Coronary artery (tissue), 2 donors: Measurements from ENCODE around the gene SEMA5A.

Source experiments
- DNase-seq: peaks from one replicate; pipeline ENCODE4 v3.0.0-alpha.2; 2017; ENCODE audit warnings: low spot score
- H3K27ac ChIP-seq, 2 donors: fragments of 200-600 bp; sonication (generic); one replicate each; pipeline ENCODE4 v1.5.1; 2016 to 2019
- H3K4me3 ChIP-seq: fragments of 200-600 bp; sonication (generic); 2 replicates; pipeline ENCODE4 v1.5.1; 2016; ENCODE audit warnings: mild to moderate bottlenecking, moderate library complexity
- CTCF ChIP-seq: fragments of 200-600 bp; sonication (generic); IDR thresholded peaks from one replicate; pipeline ENCODE4 v1.5.1; 2019; ENCODE audit warnings: antibody characterized with exemption

The SEMA5A gene

GRCh38 chr5:9496801-9497200 lies 49.1 kb downstream of the SEMA5A start:
- no peak for TF ChIP-seq CTCF
- DNase-seq: no peak

GRCh38 chr5:9495121-9495520 lies 50.8 kb downstream of the SEMA5A start:
- TF ChIP-seq CTCF: no peak
- no peak overlapping the region for H3K4me3 ChIP-seq
- no peak overlapping the region for H3K27ac ChIP-seq
- DNase-seq: no peak

More at GRCh38 chr5:9496801-9497200, 49.1 kb downstream of the SEMA5A start:
- no peak overlapping the region for H3K27ac ChIP-seq
- no peak overlapping the region for H3K4me3 ChIP-seq

- H3K27ac ChIP-seq: no peak overlapping the region
- no peak for DNase-seq
- no peak overlapping the region for H3K4me3 ChIP-seq
- TF ChIP-seq CTCF: no peak
Measured at GRCh38 chr5:9494301-9494700, 51.6 kb downstream of the SEMA5A start.

- Histone ChIP-seq H3K4me3 (no peak overlapping the region), H3K27ac (no peak overlapping the region)
- no peak for DNase-seq
- TF ChIP-seq CTCF: no peak
Measured at GRCh38 chr5:9490494-9491097, 55.3 kb downstream of the SEMA5A start.

- Histone ChIP-seq H3K27ac (no peak overlapping the region), H3K4me3 (no peak overlapping the region)
- TF ChIP-seq CTCF: no peak
- no peak for DNase-seq
Measured at GRCh38 chr5:9483779-9484178, 62.1 kb downstream of the SEMA5A start.

- Histone ChIP-seq H3K4me3 (no peak overlapping the region), H3K27ac (no peak overlapping the region)
- no peak for DNase-seq
- TF ChIP-seq CTCF: no peak
Measured at GRCh38 chr5:9483243-9483642, 62.6 kb downstream of the SEMA5A start.

GRCh38 chr5:9482381-9482780 lies 63.5 kb downstream of the SEMA5A start:
- no peak overlapping the region for H3K27ac ChIP-seq
- no peak for TF ChIP-seq CTCF
- DNase-seq: no peak
- H3K4me3 ChIP-seq: no peak overlapping the region
